Measurements from ENCODE around the gene DEUP1. TPM values are rescaled to one million over a fixed set of nuclear protein-coding genes. Genes with fewer than 3 reads are reported as not detected.

DEUP1 gene
- not detected in 2 replicates for total RNA-seq

GRCh38 chr11:93330446-93330984 is at the start of gene DEUP1:
TSS of gene DEUP1 (plus strand) at chr11:93330742. CDS start at chr11:93332260, 1,518 bp downstream.

Other genes starting within 250 kb of the DEUP1 start
- gene SLC36A4, start 132.8 kb upstream of the DEUP1 start, total RNA-seq = 20.9 and 21.2 TPM in 2 replicates
- gene SMCO4, start 212.6 kb downstream of the DEUP1 start, total RNA-seq = 2.7 and 11.4 TPM in 2 replicates

Measured in placental pericyte (primary cell).